GM12878 (cell line): ENCODE data around the gene HINFP. TPM values are rescaled to one million over a fixed set of nuclear protein-coding genes. Genes with fewer than 3 reads are reported as not detected.

ENCODE experiments used
- ATF3 ChIP-seq: IDR thresholded peaks from 2 replicates; pipeline ENCODE4 v1.6.1; 2011; ENCODE audit warnings: low read depth, mild to moderate bottlenecking, low read length, moderate library complexity, borderline replicate concordance; ENCODE audit errors: extremely low read depth
- CEBPZ ChIP-seq: fragments of 150-350 bp; IDR thresholded peaks from 2 replicates; pipeline ENCODE4 v1.6.1; 2016; ENCODE audit warnings: low read depth, low read length
- CHD2 ChIP-seq: IDR thresholded peaks from 2 replicates; pipeline ENCODE4 v1.6.1; 2011; ENCODE audit warnings: low read depth, low read length, improper control_type of control experiment, borderline replicate concordance
- CHD4 ChIP-seq: fragments of 200-600 bp; sonication (generic); IDR thresholded peaks from 2 replicates; pipeline ENCODE4 v1.6.1; 2016; ENCODE audit warnings: mild to moderate bottlenecking
- E2F8 ChIP-seq: fragments of 450-650 bp; IDR thresholded peaks from 2 replicates; pipeline ENCODE4 v1.6.1; 2018; ENCODE audit warnings: mild to moderate bottlenecking, low read depth, moderate library complexity; ENCODE audit not compliant: partially characterized antibody
- ETV6 ChIP-seq, 2 experiments: fragments of 450-650 bp in 1 of 2; IDR thresholded peaks in 1 of 2; conservative IDR thresholded peaks in 1 of 2; 2 replicates each; pipeline ENCODE4 v1.6.1; 2014; ENCODE audit warnings: antibody characterized with exemption in 1 of 2, borderline replicate concordance in 1 of 2, low read depth in 1 of 2, mild to moderate bottlenecking in 1 of 2, moderate library complexity in 1 of 2
- FOXK2 ChIP-seq: fragments of 450-650 bp; IDR thresholded peaks from 2 replicates; pipeline ENCODE4 v1.6.1; 2017; ENCODE audit warnings: mild to moderate bottlenecking, moderate library complexity
- GABPA ChIP-seq: IDR thresholded peaks from 2 replicates; pipeline ENCODE4 v1.6.1; 2014; ENCODE audit warnings: antibody characterized with exemption, low read depth, mild to moderate bottlenecking, inconsistent platforms
- HCFC1 ChIP-seq: fragments of 150-350 bp; IDR thresholded peaks from 2 replicates; pipeline ENCODE4 v1.6.1; 2014; ENCODE audit warnings: low read length
- HDGF ChIP-seq: fragments of 450-650 bp; IDR thresholded peaks from 2 replicates; pipeline ENCODE4 v1.6.1; 2016; ENCODE audit warnings: antibody characterized with exemption
- MEF2A ChIP-seq: IDR thresholded peaks from 2 replicates; pipeline ENCODE4 v1.6.1; 2011; ENCODE audit warnings: low read depth, mild to moderate bottlenecking, low read length, moderate library complexity; ENCODE audit not compliant: insufficient read depth
- NFIC ChIP-seq: IDR thresholded peaks from 2 replicates; pipeline ENCODE4 v1.6.1; 2012; ENCODE audit warnings: low read depth, mild to moderate bottlenecking, inconsistent platforms, low read length, moderate library complexity
- NFXL1 ChIP-seq: fragments of 450-650 bp; IDR thresholded peaks from 2 replicates; pipeline ENCODE4 v1.6.1; 2017; ENCODE audit warnings: antibody characterized with exemption, mild to moderate bottlenecking, borderline replicate concordance
- SREBF1 ChIP-seq: IDR thresholded peaks from 2 replicates; pipeline ENCODE4 v1.6.1; 2012; ENCODE audit warnings: mild to moderate bottlenecking, low read length
- SREBF2 ChIP-seq: IDR thresholded peaks from 2 replicates; pipeline ENCODE4 v1.6.1; 2012; ENCODE audit warnings: mild to moderate bottlenecking, low read length
- TARDBP ChIP-seq: IDR thresholded peaks from 2 replicates; pipeline ENCODE4 v1.6.1; 2016; ENCODE audit warnings: borderline replicate concordance
- TCF12 ChIP-seq: IDR thresholded peaks from 2 replicates; pipeline ENCODE4 v1.6.1; 2011; ENCODE audit warnings: low read depth, mild to moderate bottlenecking, low read length
- ZBTB4 ChIP-seq: fragments of 450-650 bp; formaldehyde crosslinking; IDR thresholded peaks from 2 replicates; pipeline ENCODE4 v1.4.0; 2022; ENCODE audit warnings: mild to moderate bottlenecking, moderate library complexity
- ZNF24 ChIP-seq: fragments of 450-650 bp; IDR thresholded peaks from 2 replicates; pipeline ENCODE4 v1.6.1; 2017; ENCODE audit warnings: antibody characterized with exemption, mild to moderate bottlenecking
- ZZZ3 ChIP-seq: IDR thresholded peaks from 2 replicates; pipeline ENCODE4 v1.6.1; 2011; ENCODE audit warnings: low read depth; ENCODE audit not compliant: control insufficient read depth, insufficient read length
- polyA plus RNA-seq, 11 experiments: library from polyadenylated mRNA; depleted of rRNA in 4 of 11; unstranded in 6 of 11; stranded (reverse) in 5 of 11; fragments of >200 nt; fragmentation: Nextera tagmentation in 4 of 11; fragmentation: Illumina TruSeq in 1 of 11; extraction: Ambion mirVana in 4 of 11; extraction: Trizol in 1 of 11; gene quantifications; 1 replicate in 1 of 11; 2 replicates in 10 of 11; pipeline versions ENCODE4 v1.2.1 to v1.2.3, GENCODE V29; 2011 to 2016; ENCODE audit warnings: inconsistent platforms in 2 of 11, missing spikeins in 2 of 11, low read depth in 1 of 11
- total RNA-seq, 4 experiments: library from RNA; depleted of rRNA in 3 of 4; stranded (reverse); fragments of >200 nt in 3 of 4; fragmentation: Illumina TruSeq in 1 of 4; extraction: Trizol in 1 of 4; gene quantifications; 2 replicates each; pipeline versions ENCODE4 v1.2.1 to v1.2.3, GENCODE V29; 2013 to 2021

Gene HINFP
- total and polyA plus RNA-seq, 10 of the 15 experiments (the other 5 are each of a cell fraction or from before 2014, with no cell fraction given), result 13.1 to 26.3 (median 18.6) TPM

GRCh38 chr11:119121008-119121810, at the start of gene HINFP (continued):
- TF ChIP-seq CEBPZ (peak; percentile 58), FOXK2 (0 out of 2 replicates have a peak, but pooled peaks have one; percentile 38), MEF2A (no peak), TCF12 (0 out of 2 replicates have a peak, but pooled peaks have one; percentile 38), ATF3 (peak; percentile 91), ZBTB4 (no peak; the same call in 1 of the 2 replicates), GABPA (peak; percentile 85), E2F8 (no peak), CHD4 (no peak), HDGF (peak; percentile 79; the same call in 1 of the 2 replicates), ETV6 (conservative IDR thresholded peaks at IDR 0.05 in 1 of 2, IDR thresholded peaks at IDR 0.05 in 1 of 2; ENCODE audit: borderline replicate concordance in 1 of 2, low read depth in 1 of 2) (no peak), ZZZ3 (no peak), CHD2 (peak; percentile 91), TARDBP (no peak), NFIC (no peak), SREBF1 (no peak), ZNF24 (peak; percentile 23; the same call in 1 of the 2 replicates), HCFC1 (peak; percentile 32; the same call in 1 of the 2 replicates), NFXL1 (no peak), SREBF2 (no peak)
